Measurements from ENCODE around the gene ALG12. TPM values are rescaled to one million over a fixed set of nuclear protein-coding genes. Genes with fewer than 3 reads are reported as not detected.

ALG12 gene
- total and polyA plus RNA-seq, 2 of the 13 experiments (the other 11 are each of a cell fraction or from before 2014, with no cell fraction given), result 7.8 to 15.8 TPM

- TF ChIP-seq, protein P1, sequence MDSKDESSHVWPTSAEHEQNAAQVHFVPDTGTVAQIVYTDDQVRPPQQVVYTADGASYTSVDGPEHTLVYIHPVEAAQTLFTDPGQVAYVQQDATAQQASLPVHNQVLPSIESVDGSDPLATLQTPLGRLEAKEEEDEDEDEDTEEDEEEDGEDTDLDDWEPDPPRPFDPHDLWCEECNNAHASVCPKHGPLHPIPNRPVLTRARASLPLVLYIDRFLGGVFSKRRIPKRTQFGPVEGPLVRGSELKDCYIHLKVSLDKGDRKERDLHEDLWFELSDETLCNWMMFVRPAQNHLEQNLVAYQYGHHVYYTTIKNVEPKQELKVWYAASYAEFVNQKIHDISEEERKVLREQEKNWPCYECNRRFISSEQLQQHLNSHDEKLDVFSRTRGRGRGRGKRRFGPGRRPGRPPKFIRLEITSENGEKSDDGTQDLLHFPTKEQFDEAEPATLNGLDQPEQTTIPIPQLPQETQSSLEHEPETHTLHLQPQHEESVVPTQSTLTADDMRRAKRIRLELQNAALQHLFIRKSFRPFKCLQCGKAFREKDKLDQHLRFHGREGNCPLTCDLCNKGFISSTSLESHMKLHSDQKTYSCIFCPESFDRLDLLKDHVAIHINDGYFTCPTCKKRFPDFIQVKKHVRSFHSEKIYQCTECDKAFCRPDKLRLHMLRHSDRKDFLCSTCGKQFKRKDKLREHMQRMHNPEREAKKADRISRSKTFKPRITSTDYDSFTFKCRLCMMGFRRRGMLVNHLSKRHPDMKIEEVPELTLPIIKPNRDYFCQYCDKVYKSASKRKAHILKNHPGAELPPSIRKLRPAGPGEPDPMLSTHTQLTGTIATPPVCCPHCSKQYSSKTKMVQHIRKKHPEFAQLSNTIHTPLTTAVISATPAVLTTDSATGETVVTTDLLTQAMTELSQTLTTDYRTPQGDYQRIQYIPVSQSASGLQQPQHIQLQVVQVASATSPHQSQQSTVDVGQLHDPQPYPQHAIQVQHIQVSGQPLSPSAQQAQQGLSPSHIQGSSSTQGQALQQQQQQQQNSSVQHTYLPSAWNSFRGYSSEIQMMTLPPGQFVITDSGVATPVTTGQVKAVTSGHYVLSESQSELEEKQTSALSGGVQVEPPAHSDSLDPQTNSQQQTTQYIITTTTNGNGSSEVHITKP (CRISPR knock-in tag; IDR thresholded peaks at IDR 0.05; ENCODE audit: low read depth), result no peak
- no peak for TF ChIP-seq GPBP1L1 (CRISPR knock-in tag; IDR thresholded peaks at IDR 0.05)
- TF ChIP-seq ZC3H13 (CRISPR knock-in tag; IDR thresholded peaks at IDR 0.05), result no peak; the same call in 1 of the 2 replicates
- no peak for TF ChIP-seq CENPX (CRISPR knock-in tag; IDR thresholded peaks at IDR 0.05)
- TF ChIP-seq NCOR1 (IDR thresholded peaks at IDR 0.05; ENCODE audit: borderline replicate concordance, low read length), result peak; percentile 50; the same call in 1 of the 2 replicates
- TF ChIP-seq ZMYM3 (CRISPR knock-in tag; IDR thresholded peaks at IDR 0.05), result no peak
- TF ChIP-seq ZNF124 (CRISPR knock-in tag; IDR thresholded peaks at IDR 0.05), result no peak
- 0 out of 2 replicates have a peak, but pooled peaks have one; percentile 21 for TF ChIP-seq KLF12 (CRISPR knock-in tag; IDR thresholded peaks at IDR 0.05; ENCODE audit: borderline replicate concordance)
- no peak for TF ChIP-seq SRSF9 (IDR thresholded peaks at IDR 0.05; ENCODE audit: borderline replicate concordance, insufficient read depth, low read depth, low read length, poor library complexity, severe bottlenecking)
- no peak; the same call in 1 of the 2 replicates for TF ChIP-seq ZNF724P (CRISPR knock-in tag; IDR thresholded peaks at IDR 0.05; ENCODE audit: borderline replicate concordance)
- peak; percentile 66; the same call in 1 of the 2 replicates for TF ChIP-seq RBFOX2 (IDR thresholded peaks at IDR 0.05; ENCODE audit: low read depth, low read length)
- TF ChIP-seq CBX2 (IDR thresholded peaks at IDR 0.05; ENCODE audit: low read depth, low read length), result no peak
- no peak for TF ChIP-seq CBX2 (CRISPR knock-in tag; IDR thresholded peaks at IDR 0.05; ENCODE audit: low read depth)
- TF ChIP-seq, protein P2, sequence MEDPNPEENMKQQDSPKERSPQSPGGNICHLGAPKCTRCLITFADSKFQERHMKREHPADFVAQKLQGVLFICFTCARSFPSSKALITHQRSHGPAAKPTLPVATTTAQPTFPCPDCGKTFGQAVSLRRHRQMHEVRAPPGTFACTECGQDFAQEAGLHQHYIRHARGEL (CRISPR knock-in tag; IDR thresholded peaks at IDR 0.05), result no peak
- no peak for TF ChIP-seq ZNF3 (CRISPR knock-in tag; IDR thresholded peaks at IDR 0.05)
- TF ChIP-seq BCL6 (CRISPR knock-in tag; IDR thresholded peaks at IDR 0.05), result no peak
- peak; percentile 39; the same call in 1 of the 2 replicates for TF ChIP-seq TBX3 (IDR thresholded peaks at IDR 0.05; ENCODE audit: borderline replicate concordance)
- no peak for TF ChIP-seq TCF7L2 (IDR thresholded peaks at IDR 0.05; ENCODE audit: low read depth, low read length)
- TF ChIP-seq SOX13 (IDR thresholded peaks at IDR 0.05), result no peak
- no peak for TF ChIP-seq SOX13 (CRISPR knock-in tag; conservative IDR thresholded peaks at IDR 0.05 in 1 of 2, IDR thresholded peaks at IDR 0.05 in 1 of 2)
- TF ChIP-seq ZNF878 (CRISPR knock-in tag; IDR thresholded peaks at IDR 0.05), result no peak
- no peak for TF ChIP-seq MBNL3 (CRISPR knock-in tag; conservative IDR thresholded peaks at IDR 0.05)
- TF ChIP-seq RAD21 (CRISPR knock-in tag; IDR thresholded peaks at IDR 0.05), result no peak; the same call in 1 of the 2 replicates
- no peak for TF ChIP-seq SIX4 (CRISPR knock-in tag; IDR thresholded peaks at IDR 0.05)
- no peak for TF ChIP-seq EZH2 (conservative IDR thresholded peaks at IDR 0.05; ENCODE audit: low read depth, low read length)
These were observed 48.8 kb upstream of the ALG12 start (continued) for GRCh38 chr22:49966774-49967705.
